ENCODE results near the gene NPHP4.
A peak's percentile ranks its signal among the peaks of the same experiment; 100 is the strongest.
"Not testable (repeated sequence)": the region's sequence is repeated elsewhere in the genome, so short reads cannot be mapped to it uniquely, and the experiment has no call there.

NPHP4 gene

GRCh38 chr1:5855196-5855897 lies 136.9 kb downstream of the NPHP4 start:
- DNase-seq (ENCODE audit: low spot score) = no peak

- no peak for DNase-seq (ENCODE audit: low spot score)
Observed at GRCh38 chr1:5854754-5855153, 137.5 kb downstream of the NPHP4 start.

- DNase-seq (ENCODE audit: low spot score) = not testable (repeated sequence)
Observed at GRCh38 chr1:5853858-5854257, 138.4 kb downstream of the NPHP4 start.

GRCh38 chr1:5850503-5850902 lies 141.7 kb downstream of the NPHP4 start:
- no peak for DNase-seq (ENCODE audit: low spot score)

- DNase-seq (ENCODE audit: low spot score) = no peak
Observed at GRCh38 chr1:5849550-5849949, 142.7 kb downstream of the NPHP4 start.

GRCh38 chr1:5847013-5847659 lies 145.1 kb downstream of the NPHP4 start:
- DNase-seq (ENCODE audit: low spot score) = peak; percentile 23

- DNase-seq (ENCODE audit: low spot score) = no peak
Observed at GRCh38 chr1:5845376-5845775, 146.8 kb downstream of the NPHP4 start.

GRCh38 chr1:5844442-5844841 lies 147.8 kb downstream of the NPHP4 start:
- DNase-seq (ENCODE audit: low spot score) = no peak

GRCh38 chr1:5843521-5844096 lies 148.6 kb downstream of the NPHP4 start:
- DNase-seq (ENCODE audit: low spot score) = no peak

GRCh38 chr1:5842679-5843078 lies 149.5 kb downstream of the NPHP4 start:
- no peak for DNase-seq (ENCODE audit: low spot score)

- DNase-seq (ENCODE audit: low spot score) = no peak
Observed at GRCh38 chr1:5840551-5841001, 151.6 kb downstream of the NPHP4 start.

GRCh38 chr1:5839881-5840550 lies 152.2 kb downstream of the NPHP4 start:
- DNase-seq (ENCODE audit: low spot score) = no peak

- DNase-seq (ENCODE audit: low spot score) = no peak
Observed at GRCh38 chr1:5839161-5839880, 152.9 kb downstream of the NPHP4 start.

GRCh38 chr1:5837976-5838653 lies 154.1 kb downstream of the NPHP4 start:
- no peak for DNase-seq (ENCODE audit: low spot score)

- DNase-seq (ENCODE audit: low spot score) = no peak
Observed at GRCh38 chr1:5836776-5837440, 155.3 kb downstream of the NPHP4 start.

GRCh38 chr1:5835179-5835562 lies 157.1 kb downstream of the NPHP4 start:
- no peak for DNase-seq (ENCODE audit: low spot score)

GRCh38 chr1:5834477-5835178 lies 157.6 kb downstream of the NPHP4 start:
- DNase-seq (ENCODE audit: low spot score) = no peak

- no peak for DNase-seq (ENCODE audit: low spot score)
Observed at GRCh38 chr1:5833911-5834310, 158.3 kb downstream of the NPHP4 start.

- DNase-seq (ENCODE audit: low spot score) = no peak
Observed at GRCh38 chr1:5832916-5833895, 159.0 kb downstream of the NPHP4 start.
